Naive thymus-derived CD8-positive, alpha-beta T cell (primary cell): Measurements from ENCODE around the gene POU3F1. TPM values are rescaled to one million over a fixed set of nuclear protein-coding genes. Genes with fewer than 3 reads are reported as not detected.

Experiments used
- ATAC-seq, 2 donors: fragments of 150-1000 bp; cut with Tn5 transposase in 1 of 2; sonication (Bioruptor Pico), chemical (Tn5 transposase) in 1 of 2; 1 replicate in 1 of 2; 2 replicates in 1 of 2; pipeline ENCODE4 v1.10.0; 2021; ENCODE audit warnings: mild to moderate bottlenecking in 2 of 2, moderate library complexity in 2 of 2
- POLR2A ChIA-PET: fragments of 350-600 bp; sonication (Branson Sonifier 250); formaldehyde crosslinking; loops from one replicate; lab custom pipeline; 2021; ENCODE audit warnings: antibody characterized with exemption; lab: Charles Lee
- DNase-seq, 10 donors: peaks; one replicate each; pipeline versions ENCODE4 v3.0.0 to v3.0.0-alpha.2; 2020 to 2022
- H3K27ac Mint-ChIP-seq, 10 donors: one replicate each; pipeline ENCODE4 v1.8.0; 2020 to 2022; ENCODE audit warnings: mild to moderate bottlenecking in 10 of 10, mixed read lengths in 10 of 10, moderate library complexity in 4 of 10, inconsistent platforms in 1 of 10
- H3K27me3 Mint-ChIP-seq, 5 donors: one replicate each; pipeline ENCODE4 v1.8.0; 2021 to 2022; ENCODE audit warnings: mixed read lengths in 5 of 5
- H3K36me3 Mint-ChIP-seq, 3 donors: one replicate each; pipeline ENCODE4 v1.8.0; 2020 to 2022; ENCODE audit warnings: mixed read lengths in 3 of 3, mild to moderate bottlenecking in 2 of 3, inconsistent platforms in 1 of 3
- H3K4me1 Mint-ChIP-seq, 4 donors: one replicate each; pipeline ENCODE4 v1.8.0; 2021 to 2022; ENCODE audit warnings: mixed read lengths in 4 of 4
- H3K4me3 Mint-ChIP-seq, 10 donors: one replicate each; pipeline ENCODE4 v1.8.0; 2020 to 2022; ENCODE audit warnings: mild to moderate bottlenecking in 10 of 10, mixed read lengths in 10 of 10, moderate library complexity in 6 of 10, inconsistent platforms in 1 of 10
- H3K9me3 Mint-ChIP-seq, 9 donors: one replicate each; pipeline ENCODE4 v1.8.0; 2020 to 2022; ENCODE audit warnings: mixed read lengths in 9 of 9, mild to moderate bottlenecking in 3 of 9, inconsistent platforms in 1 of 9, moderate library complexity in 1 of 9
- polyA plus RNA-seq, 3 donors: library from polyadenylated mRNA; unstranded; fragments of 300-500 nt; fragmentation: Illumina TruSeq; gene quantifications; one replicate each; pipeline ENCODE4 v1.2.3, GENCODE V29; 2021
- total RNA-seq, 8 experiments: library from RNA in 2 of 8; stranded (reverse) in 2 of 8; gene quantifications; one replicate each; pipeline ENCODE4 v1.2.3 and lab custom pipeline; 2021 to 2026

POU3F1 gene
- total and polyA plus RNA-seq, 5 experiments from 2014 or later, result 0.08 to 0.38 (median 0.31) TPM; not detected in 2

GRCh38 chr1:38028671-38029070 is 17.9 kb downstream of the POU3F1 start:
- POLR2A ChIA-PET, result no interaction called here
- ATAC-seq, result no peak
- Mint-ChIP-seq H3K4me1 (peaks cover 7 to 37% (median 25%) of the 10 kb centered on the region in 4 donors), H3K27me3 (peaks cover 0 to 2% (median 0%) of the 10 kb centered on the region in 5 donors), H3K9me3 (no peaks in the 10 kb centered on the region), H3K4me3 (no peak overlapping the region), H3K36me3 (peaks cover 0 to 26% (median 7%) of the 10 kb centered on the region in 3 donors), H3K27ac (peak overlapping the region in 5 of 10 donors; percentile 6 to 74 (median 41))
- DNase-seq, result no peak

GRCh38 chr1:38028105-38028591 is 18.4 kb downstream of the POU3F1 start:
- H3K4me3 Mint-ChIP-seq, result no peak overlapping the region
- DNase-seq, result no peak
- POLR2A ChIA-PET, result no interaction called here
- peak overlapping the region in 2 of 10 donors; percentile 40 to 63 for H3K27ac Mint-ChIP-seq
- H3K36me3 Mint-ChIP-seq, result peaks cover 0 to 31% (median 7%) of the 10 kb centered on the region in 3 donors
- peak in 1 of 2 donors; percentile 59 for ATAC-seq
- peaks cover 0 to 2% (median 0%) of the 10 kb centered on the region in 5 donors for H3K27me3 Mint-ChIP-seq
- H3K9me3 Mint-ChIP-seq, result no peaks in the 10 kb centered on the region
- H3K4me1 Mint-ChIP-seq, result peaks cover 7 to 37% (median 25%) of the 10 kb centered on the region in 4 donors

DNA sequence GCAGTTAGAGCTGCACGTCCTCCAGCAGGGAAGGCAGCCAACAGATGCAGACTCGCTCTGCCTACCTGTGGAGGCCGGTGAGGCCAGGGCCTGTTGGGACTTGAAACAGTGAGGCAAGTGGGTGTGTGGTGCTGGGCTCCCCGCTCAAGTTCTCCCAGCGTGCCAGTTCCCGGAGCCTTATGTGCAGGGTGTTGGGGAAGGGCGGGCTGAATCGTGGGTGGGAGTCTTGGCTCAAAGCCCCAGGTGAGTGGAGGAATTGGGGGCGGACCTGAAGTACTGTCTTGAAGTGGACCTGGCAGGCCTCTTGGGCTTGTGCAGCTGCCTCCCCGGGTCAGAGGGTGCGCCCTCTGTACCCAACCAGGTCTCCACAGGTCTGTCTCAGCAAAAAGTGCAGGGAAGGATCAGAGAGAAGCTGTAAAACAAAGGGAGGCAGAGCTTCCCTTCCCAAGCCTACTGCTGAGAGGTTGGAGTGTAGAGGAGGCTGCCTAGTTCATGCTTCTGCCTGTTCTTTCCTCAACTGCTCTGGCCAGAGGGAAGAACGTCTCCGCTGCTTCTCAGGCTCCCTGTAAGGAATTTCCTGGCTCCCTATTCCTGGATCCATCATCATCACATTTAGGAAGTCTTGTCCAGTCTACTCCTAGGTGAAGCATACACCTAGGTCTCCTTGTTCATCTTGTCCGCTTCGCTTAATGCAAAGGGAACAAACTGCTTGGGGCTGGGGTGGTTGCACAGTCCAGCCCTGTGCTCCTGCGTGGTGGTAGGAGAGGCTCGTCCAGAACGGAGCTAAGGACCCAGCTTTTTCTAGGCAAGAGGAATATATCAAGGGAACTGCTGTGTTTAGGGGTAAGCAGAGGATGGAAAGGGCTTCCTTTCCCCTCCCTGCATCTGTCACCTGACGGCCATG is 19.1 kb downstream of the POU3F1 start:
- no peak overlapping the region for H3K4me3 Mint-ChIP-seq
- no peaks in the 10 kb centered on the region for H3K9me3 Mint-ChIP-seq
- POLR2A ChIA-PET, result no interaction called here
- H3K27ac Mint-ChIP-seq, result peak overlapping the region in 2 of 10 donors; percentile 35 to 40
- peaks cover 0 to 2% (median 0%) of the 10 kb centered on the region in 5 donors for H3K27me3 Mint-ChIP-seq
- no peak for ATAC-seq
- H3K36me3 Mint-ChIP-seq, result peaks cover 0 to 37% (median 7%) of the 10 kb centered on the region in 3 donors
- no peak for DNase-seq
- H3K4me1 Mint-ChIP-seq, result peaks cover 7 to 37% (median 25%) of the 10 kb centered on the region in 4 donors

- POLR2A ChIA-PET, result no interaction called here
- H3K9me3 Mint-ChIP-seq, result no peaks in the 10 kb centered on the region
- DNase-seq, result no peak
- no peak overlapping the region for H3K4me3 Mint-ChIP-seq
- H3K27me3 Mint-ChIP-seq, result peaks cover 0 to 2% (median 0%) of the 10 kb centered on the region in 5 donors
- peaks cover 7 to 36% (median 24%) of the 10 kb centered on the region in 4 donors for H3K4me1 Mint-ChIP-seq
- no peak for ATAC-seq
- H3K27ac Mint-ChIP-seq, result peak overlapping the region in 1 of 10 donors; percentile 19
- peaks cover 0 to 45% (median 10%) of the 10 kb centered on the region in 3 donors for H3K36me3 Mint-ChIP-seq
These were observed 19.9 kb downstream of the POU3F1 start for GRCh38 chr1:38026592-38027200.

DNA sequence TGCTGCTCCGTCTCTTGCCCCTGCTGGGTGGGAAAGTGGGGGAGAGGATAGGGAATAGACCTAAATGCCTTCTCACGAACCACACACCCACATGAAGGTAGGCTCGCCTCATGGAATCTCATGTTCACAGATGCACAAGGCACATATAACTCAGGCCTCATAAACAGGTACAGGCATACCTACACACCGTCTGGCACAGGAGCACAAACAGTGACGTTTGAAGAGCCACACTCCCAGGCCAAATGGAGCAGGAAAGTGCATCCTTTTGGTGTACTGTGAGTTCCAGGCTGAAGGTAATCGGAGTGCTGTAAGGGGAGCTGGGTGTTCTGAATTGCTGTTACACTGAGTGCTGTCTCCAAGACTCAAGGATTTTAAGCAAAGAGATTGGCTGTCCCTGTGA is 20.9 kb downstream of the POU3F1 start:
- DNase-seq (no peak), ATAC-seq (no peak)
- H3K4me1 Mint-ChIP-seq, result peaks cover 7 to 28% (median 19%) of the 10 kb centered on the region in 4 donors
- H3K27ac Mint-ChIP-seq, result no peak overlapping the region
- no peaks in the 10 kb centered on the region for H3K27me3 Mint-ChIP-seq
- peak overlapping the region in 1 of 10 donors; percentile 24 for H3K4me3 Mint-ChIP-seq
- H3K9me3 Mint-ChIP-seq, result no peaks in the 10 kb centered on the region
- H3K36me3 Mint-ChIP-seq, result peaks cover 0 to 54% (median 13%) of the 10 kb centered on the region in 3 donors
- POLR2A ChIA-PET, result no interaction called here

- no peak overlapping the region for H3K4me3 Mint-ChIP-seq
- ATAC-seq (no peak), DNase-seq (no peak)
- no peaks in the 10 kb centered on the region for H3K27me3 Mint-ChIP-seq
- POLR2A ChIA-PET, result no interaction called here
- H3K9me3 Mint-ChIP-seq, result no peaks in the 10 kb centered on the region
- H3K27ac Mint-ChIP-seq, result no peak overlapping the region
- H3K36me3 Mint-ChIP-seq, result peaks cover 0 to 59% (median 14%) of the 10 kb centered on the region in 3 donors
- peaks cover 3 to 23% (median 15%) of the 10 kb centered on the region in 4 donors for H3K4me1 Mint-ChIP-seq
These were observed 21.4 kb downstream of the POU3F1 start for GRCh38 chr1:38025233-38025632.

- Mint-ChIP-seq H3K36me3 (peaks cover 0 to 81% (median 21%) of the 10 kb centered on the region in 3 donors), H3K9me3 (no peaks in the 10 kb centered on the region), H3K27me3 (no peaks in the 10 kb centered on the region), H3K4me3 (no peak overlapping the region), H3K4me1 (peaks cover 0 to 12% (median 7%) of the 10 kb centered on the region in 4 donors), H3K27ac (no peak overlapping the region)
- ATAC-seq, result no peak
- POLR2A ChIA-PET, result no interaction called here
- no peak for DNase-seq
These were observed 23.8 kb downstream of the POU3F1 start for GRCh38 chr1:38022810-38023209.

- POLR2A ChIA-PET, result interaction anchor here (1.4 kb wide), 1 partner anchor 35 kb away, joined by 3 read pairs; no protein-coding TSS in a partner anchor
- peaks cover 0 to 90% (median 21%) of the 10 kb centered on the region in 3 donors for H3K36me3 Mint-ChIP-seq
- no peaks in the 10 kb centered on the region for H3K27me3 Mint-ChIP-seq
- H3K9me3 Mint-ChIP-seq, result no peaks in the 10 kb centered on the region
- no peak for DNase-seq
- no peak overlapping the region for H3K4me3 Mint-ChIP-seq
- no peak for ATAC-seq
- H3K27ac Mint-ChIP-seq, result no peak overlapping the region
- peaks cover 0 to 10% (median 7%) of the 10 kb centered on the region in 4 donors for H3K4me1 Mint-ChIP-seq
These were observed 24.6 kb downstream of the POU3F1 start for GRCh38 chr1:38021969-38022368.

DNA sequence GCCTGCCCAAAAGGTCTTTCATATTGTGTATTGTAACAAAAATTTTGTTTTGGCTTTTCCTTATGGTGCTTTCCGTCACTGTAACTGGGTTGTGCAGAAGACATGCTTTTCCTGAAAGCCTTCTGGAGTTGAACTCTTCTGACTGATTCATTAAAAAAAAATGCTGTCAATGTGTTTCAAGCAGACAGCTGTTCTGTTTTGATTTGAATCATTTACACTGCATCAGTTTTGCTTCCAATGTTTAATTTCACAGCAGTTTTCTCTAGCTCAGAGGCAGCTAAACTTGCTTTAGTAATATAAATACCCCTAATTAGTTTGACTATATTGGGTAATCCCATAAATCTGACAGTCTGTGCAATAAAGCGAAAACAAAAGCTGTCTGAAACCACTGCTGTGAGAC is 26.2 kb downstream of the POU3F1 start:
- ATAC-seq (no peak), DNase-seq (no peak)
- H3K9me3 Mint-ChIP-seq, result no peaks in the 10 kb centered on the region
- H3K4me1 Mint-ChIP-seq, result peaks cover 3 to 15% (median 10%) of the 10 kb centered on the region in 4 donors
- H3K36me3 Mint-ChIP-seq, result peaks cover 0 to 90% (median 21%) of the 10 kb centered on the region in 3 donors
- H3K27me3 Mint-ChIP-seq, result no peaks in the 10 kb centered on the region
- POLR2A ChIA-PET, result interaction anchor here (0.9 kb wide), 1 partner anchor 9 kb away, joined by 3 read pairs; no protein-coding TSS in a partner anchor
- H3K27ac Mint-ChIP-seq, result peak overlapping the region in 1 of 10 donors; percentile 9
- no peak overlapping the region for H3K4me3 Mint-ChIP-seq

- Mint-ChIP-seq H3K36me3 (peaks cover 0 to 78% (median 15%) of the 10 kb centered on the region in 3 donors), H3K4me3 (no peak overlapping the region), H3K27me3 (no peaks in the 10 kb centered on the region), H3K9me3 (no peaks in the 10 kb centered on the region), H3K27ac (peak overlapping the region in 5 of 10 donors; percentile 18 to 73 (median 42)), H3K4me1 (peaks cover 5 to 25% (median 17%) of the 10 kb centered on the region in 4 donors)
- peak; percentile 63 to 76 for ATAC-seq
- POLR2A ChIA-PET, result interaction anchor here (0.6 to 1.5 kb wide), 4 partner anchors 25 to 219 kb away, joined by 3 to 6 read pairs (median 4); no protein-coding TSS in a partner anchor
- DNase-seq, result peak in 3 of 10 donors; percentile 35 to 59 (median 55)
These were observed 27.7 kb downstream of the POU3F1 start for GRCh38 chr1:38018864-38019343.

DNA sequence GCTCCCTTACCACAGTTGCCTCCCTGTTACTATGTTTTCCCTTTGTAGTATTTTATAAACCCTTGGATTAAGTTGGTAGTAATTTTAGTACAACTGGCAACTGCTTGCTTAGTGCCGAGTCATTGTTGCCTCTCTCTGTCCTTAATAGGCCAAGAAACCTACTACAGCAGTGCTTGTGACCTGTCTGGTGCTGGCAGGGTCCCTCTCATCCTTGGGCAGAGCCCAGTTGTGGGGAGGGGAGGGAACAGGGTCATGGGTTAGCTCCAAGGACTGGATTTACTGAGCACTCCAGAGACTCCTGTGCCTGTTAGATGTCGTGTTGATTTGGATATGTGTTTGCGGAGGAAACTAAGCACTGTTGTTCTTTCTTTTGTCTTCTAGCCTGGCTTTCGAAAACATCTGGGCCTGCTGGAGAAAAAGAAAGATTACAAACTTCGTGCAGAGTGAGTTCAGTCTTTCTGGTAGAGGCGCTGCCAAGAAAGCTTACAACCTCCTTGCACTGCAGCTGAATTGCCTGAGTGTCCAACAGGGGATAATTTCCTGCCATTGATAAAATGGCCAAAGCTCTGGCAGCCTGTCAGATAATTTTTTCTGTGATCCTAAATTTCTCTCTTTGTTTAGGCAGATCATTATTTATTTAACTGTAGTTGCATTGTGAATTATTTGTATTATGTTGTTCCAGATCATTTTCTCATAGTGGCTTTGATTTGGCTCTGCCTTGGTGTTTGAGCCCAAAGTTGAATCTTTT is 30.4 kb downstream of the POU3F1 start:
- no peaks in the 10 kb centered on the region for H3K27me3 Mint-ChIP-seq
- H3K4me1 Mint-ChIP-seq, result peaks cover 17 to 50% (median 42%) of the 10 kb centered on the region in 4 donors
- H3K36me3 Mint-ChIP-seq, result peaks cover 0 to 51% (median 9%) of the 10 kb centered on the region in 3 donors
- no peaks in the 10 kb centered on the region for H3K9me3 Mint-ChIP-seq
- H3K4me3 Mint-ChIP-seq, result peak overlapping the region in 1 of 10 donors; percentile 6
- ATAC-seq (no peak), DNase-seq (no peak)
- POLR2A ChIA-PET, result interaction anchor here (1.1 to 1.4 kb wide), 2 partner anchors 13 to 23 kb away, joined by 3 read pairs; no protein-coding TSS in a partner anchor
- peak overlapping the region in 4 of 10 donors; percentile 17 to 76 (median 53) for H3K27ac Mint-ChIP-seq
